HepG2 (cell line): ENCODE data around the gene SMG5. TPM values are rescaled to one million over a fixed set of nuclear protein-coding genes. Genes with fewer than 3 reads are reported as not detected.

Experiments
- CREM ChIP-seq, 2 experiments: sonication (generic) in 1 of 2; formaldehyde crosslinking in 1 of 2; IDR thresholded peaks; 2 replicates each; pipeline versions ENCODE4 v1.4.0 to v1.6.1; 2016 to 2020; ENCODE audit warnings: antibody characterized with exemption in 1 of 2, mild to moderate bottlenecking in 1 of 2, missing genetic modification reagents in 1 of 2
- EZH2 ChIP-seq: conservative IDR thresholded peaks from 2 replicates; pipeline ENCODE4 v1.6.1; 2012; ENCODE audit warnings: mild to moderate bottlenecking, low read depth, low read length, moderate library complexity
- POLR2G ChIP-seq: fragments of 200-400 bp; formaldehyde crosslinking; IDR thresholded peaks from 2 replicates; pipeline ENCODE4 v1.6.1; 2018; ENCODE audit warnings: mild to moderate bottlenecking, low read depth, low read length, moderate library complexity
- SATB2 ChIP-seq: sonication (generic); formaldehyde crosslinking; IDR thresholded peaks from 2 replicates; pipeline ENCODE4 v1.5.0; 2020; ENCODE audit warnings: missing genetic modification reagents
- SMC3 ChIP-seq: IDR thresholded peaks from 2 replicates; pipeline ENCODE4 v1.6.1; 2011; ENCODE audit warnings: low read length, improper control_type of control experiment
- SP140L ChIP-seq: sonication (generic); formaldehyde crosslinking; IDR thresholded peaks from 2 replicates; pipeline ENCODE4 v1.4.0; 2020; ENCODE audit warnings: missing genetic modification reagents, borderline replicate concordance
- STAT6 ChIP-seq: sonication (generic); formaldehyde crosslinking; IDR thresholded peaks from 2 replicates; pipeline ENCODE4 v1.4.0; 2020; ENCODE audit warnings: missing genetic modification reagents, mild to moderate bottlenecking, borderline replicate concordance
- TCF7L2 ChIP-seq: IDR thresholded peaks from 2 replicates; pipeline ENCODE4 v1.6.1; 2011; ENCODE audit warnings: mild to moderate bottlenecking, low read depth, low read length, moderate library complexity
- ZFYVE20 ChIP-seq: sonication (generic); formaldehyde crosslinking; IDR thresholded peaks from 2 replicates; pipeline ENCODE4 v1.8.0; 2023; ENCODE audit warnings: low read depth, mild to moderate bottlenecking, moderate library complexity, missing genetic modification reagents, borderline replicate concordance
- ZNF407 ChIP-seq: sonication (generic); formaldehyde crosslinking; IDR thresholded peaks from one replicate; pipeline ENCODE4 v1.5.1; 2020; ENCODE audit warnings: mild to moderate bottlenecking, missing genetic modification reagents; ENCODE audit errors: not compliant biosample characterization
- ZNF414 ChIP-seq: sonication (generic); formaldehyde crosslinking; IDR thresholded peaks from 2 replicates; pipeline ENCODE4 v1.5.0; 2020; ENCODE audit warnings: missing genetic modification reagents
- polyA plus RNA-seq, 8 experiments: library from polyadenylated mRNA; depleted of rRNA in 3 of 8; stranded (reverse) in 7 of 8; unstranded in 1 of 8; fragments of >200 nt; fragmentation: Illumina TruSeq in 4 of 8; extraction: Trizol in 4 of 8; gene quantifications; 2 replicates each; pipeline versions ENCODE4 v1.2.1 to v1.2.3, GENCODE V29; 2011 to 2016; ENCODE audit warnings: low read depth in 4 of 8, missing spikeins in 1 of 8, mixed read lengths in 1 of 8; ENCODE audit not compliant: insufficient read depth in 1 of 8
- total RNA-seq, 5 experiments: library from RNA; depleted of rRNA; stranded (reverse); fragments of >200 nt; fragmentation: Illumina TruSeq; extraction: Trizol; gene quantifications; 2 replicates each; pipeline ENCODE4 v1.2.3, GENCODE V29; 2016; ENCODE audit warnings: low read depth in 1 of 5

Gene SMG5
- total and polyA plus RNA-seq, 2 of the 13 experiments (the other 11 are each of a cell fraction or from before 2014, with no cell fraction given): 50.5 to 84.0 TPM

- peak; percentile 59 for TF ChIP-seq ZNF407 (CRISPR knock-in tag)
- peak; percentile 87 for TF ChIP-seq POLR2G
- TF ChIP-seq SP140L (CRISPR knock-in tag): no peak; the same call in 1 of the 2 replicates
- no peak for TF ChIP-seq SMC3
- TF ChIP-seq TCF7L2: no peak
- TF ChIP-seq ZNF414 (CRISPR knock-in tag): peak; percentile 50; the same call in 1 of the 2 replicates
- TF ChIP-seq CREM (IDR thresholded peaks at IDR 0.05): no peak
- no peak for TF ChIP-seq CREM (CRISPR knock-in tag; IDR thresholded peaks at IDR 0.05)
- TF ChIP-seq EZH2: no peak
- TF ChIP-seq SATB2 (CRISPR knock-in tag): no peak
- TF ChIP-seq STAT6 (CRISPR knock-in tag): peak; percentile 67; the same call in 1 of the 2 replicates
- TF ChIP-seq ZFYVE20 (CRISPR knock-in tag): no peak
Observed at GRCh38 chr1:156291226-156292061, 8.8 kb upstream of the SMG5 start (continued).
